Astrocyte (in vitro differentiated cells and primary cell): Measurements from ENCODE around the gene KRT78. TPM values are rescaled to one million over a fixed set of nuclear protein-coding genes. Genes with fewer than 3 reads are reported as not detected.

ENCODE experiments used
- DNase-seq: peaks from one replicate; pipeline ENCODE4 v3.0.0-alpha.2; 2010; ENCODE audit warnings: low read depth
- FAIRE-seq: peaks from 2 replicates; lab custom pipeline; 2011; peaks lifted over from hg19 to GRCh38; lab: Jason Lieb, UNC
- H2AFZ ChIP-seq: 2 replicates; pipeline ENCODE4 v1.6.0; 2012; ENCODE audit warnings: low read depth, low read length, inconsistent platforms
- H3K27ac ChIP-seq: 2 replicates; pipeline ENCODE4 v1.5.1; 2011; ENCODE audit warnings: low read depth, low read length, inconsistent platforms
- H3K27me3 ChIP-seq: 2 replicates; pipeline ENCODE4 v1.6.0; 2011; ENCODE audit warnings: low read length, inconsistent platforms; ENCODE audit not compliant: insufficient read depth
- H3K36me3 ChIP-seq: 2 replicates; pipeline ENCODE4 v1.5.1; 2011; ENCODE audit warnings: low read length, inconsistent platforms; ENCODE audit not compliant: insufficient read depth
- H3K4me1 ChIP-seq: 2 replicates; pipeline ENCODE4 v1.5.1; 2011; ENCODE audit warnings: low read length, inconsistent platforms; ENCODE audit not compliant: insufficient read depth
- H3K4me2 ChIP-seq: 2 replicates; pipeline ENCODE4 v1.6.0; 2012; ENCODE audit warnings: low read length, inconsistent platforms
- H3K4me3 ChIP-seq: 2 replicates; pipeline ENCODE4 v1.5.1; 2011; ENCODE audit warnings: low read depth, mild to moderate bottlenecking, low read length, inconsistent platforms; ENCODE audit not compliant: insufficient read depth
- H3K79me2 ChIP-seq: 2 replicates; pipeline ENCODE4 v1.6.0; 2012; ENCODE audit warnings: mild to moderate bottlenecking, low read length, inconsistent platforms; ENCODE audit not compliant: insufficient read depth
- H3K9ac ChIP-seq: 2 replicates; pipeline ENCODE4 v1.6.0; 2012; ENCODE audit warnings: mild to moderate bottlenecking, low read length, inconsistent platforms
- H3K9me3 ChIP-seq: 2 replicates; pipeline ENCODE4 v1.5.1; 2012; ENCODE audit warnings: low read depth, mild to moderate bottlenecking, low read length, inconsistent platforms; ENCODE audit not compliant: insufficient read depth
- H4K20me1 ChIP-seq: 2 replicates; pipeline ENCODE4 v1.6.0; 2012; ENCODE audit warnings: low read length, inconsistent platforms; ENCODE audit not compliant: insufficient read depth
- H3K27ac Mint-ChIP-seq: one replicate; pipeline ENCODE4 v1.8.0; 2021; ENCODE audit warnings: mild to moderate bottlenecking, mixed read lengths; ENCODE audit not compliant: unreplicated experiment
- H3K27me3 Mint-ChIP-seq: one replicate; pipeline ENCODE4 v1.8.0; 2021; ENCODE audit warnings: low read depth, mixed read lengths; ENCODE audit not compliant: unreplicated experiment
- H3K36me3 Mint-ChIP-seq: one replicate; pipeline ENCODE4 v1.8.0; 2021; ENCODE audit warnings: low read depth, mixed read lengths; ENCODE audit not compliant: unreplicated experiment
- H3K4me1 Mint-ChIP-seq: one replicate; pipeline ENCODE4 v1.8.0; 2021; ENCODE audit warnings: low read depth, mixed read lengths; ENCODE audit not compliant: unreplicated experiment
- H3K4me3 Mint-ChIP-seq: one replicate; pipeline ENCODE4 v1.8.0; 2021; ENCODE audit warnings: mild to moderate bottlenecking, moderate library complexity, mixed read lengths; ENCODE audit not compliant: unreplicated experiment
- H3K9me3 Mint-ChIP-seq: one replicate; pipeline ENCODE4 v1.8.0; 2021; ENCODE audit warnings: mild to moderate bottlenecking, mixed read lengths; ENCODE audit not compliant: unreplicated experiment
- CTCF ChIP-seq: IDR thresholded peaks from 2 replicates; pipeline ENCODE4 v1.5.1; 2011; ENCODE audit warnings: low read depth, mild to moderate bottlenecking, inconsistent platforms, low read length, moderate library complexity; ENCODE audit not compliant: insufficient read depth
- EZH2 ChIP-seq: IDR thresholded peaks from 2 replicates; pipeline ENCODE4 v1.6.1; 2012; ENCODE audit warnings: mild to moderate bottlenecking, low read length, inconsistent platforms; ENCODE audit not compliant: insufficient read depth
- total RNA-seq: library from RNA; stranded (reverse); gene quantifications from 2 replicates; pipeline ENCODE4 v1.2.1, GENCODE V29; 2021

KRT78 gene
- total RNA-seq, 1 donor from 2014 or later: not detected

- no peaks in the 10 kb centered on the region for H3K9me3 ChIP-seq
- H3K27ac ChIP-seq: peak overlapping the region; percentile 95
- peak overlapping the region; percentile 91 for H3K9ac ChIP-seq
- no peaks in the 10 kb centered on the region for H3K9me3 Mint-ChIP-seq
- no peaks in the 10 kb centered on the region for H3K27me3 ChIP-seq
- H3K36me3 ChIP-seq: no peaks in the 10 kb centered on the region
- H3K4me1 Mint-ChIP-seq: peaks cover 38% of the 10 kb centered on the region
- H3K4me3 Mint-ChIP-seq: no peak overlapping the region
- H3K27me3 Mint-ChIP-seq: peaks cover 4% of the 10 kb centered on the region
- no peak for TF ChIP-seq CTCF
- TF ChIP-seq EZH2: no peak
- H3K4me1 ChIP-seq: peaks cover 42% of the 10 kb centered on the region
- FAIRE-seq (no peak), DNase-seq (no peak)
- H4K20me1 ChIP-seq: no peaks in the 10 kb centered on the region
- no peak overlapping the region for H3K4me2 ChIP-seq
- no peaks in the 10 kb centered on the region for H3K36me3 Mint-ChIP-seq
- no peak overlapping the region for H3K27ac Mint-ChIP-seq
- no peaks in the 10 kb centered on the region for H3K79me2 ChIP-seq
- H3K4me3 ChIP-seq: no peak overlapping the region
- H2AFZ ChIP-seq: no peak overlapping the region
These were observed 24.0 kb upstream of the KRT78 start for GRCh38 chr12:52872644-52873389.

- Histone ChIP-seq H3K4me2 (peak overlapping the region; percentile 57), H3K27me3 (no peaks in the 10 kb centered on the region), H4K20me1 (no peaks in the 10 kb centered on the region), H3K4me1 (peaks cover 42% of the 10 kb centered on the region), H3K9me3 (no peaks in the 10 kb centered on the region), H3K4me3 (no peak overlapping the region), H3K9ac (peak overlapping the region; percentile 91), H3K79me2 (no peaks in the 10 kb centered on the region), H3K36me3 (no peaks in the 10 kb centered on the region), H2AFZ (peak overlapping the region; percentile 43), H3K27ac (peak overlapping the region; percentile 62)
- Mint-ChIP-seq H3K36me3 (no peaks in the 10 kb centered on the region), H3K9me3 (no peaks in the 10 kb centered on the region), H3K27me3 (peaks cover 4% of the 10 kb centered on the region), H3K27ac (peak overlapping the region; percentile 72), H3K4me1 (peaks cover 38% of the 10 kb centered on the region), H3K4me3 (no peak overlapping the region)
- no peak for TF ChIP-seq CTCF
- DNase-seq (peak; percentile 71), FAIRE-seq (no peak)
These were observed 22.7 kb upstream of the KRT78 start for GRCh38 chr12:52871291-52872039.
